Activated naive CD8-positive, alpha-beta T cell (primary cell): ENCODE data around the gene RASAL2.

Experiments
- H3K27ac Mint-ChIP-seq: one replicate; pipeline ENCODE4 v1.8.0; 2021; ENCODE audit warnings: mixed read lengths
- H3K27me3 Mint-ChIP-seq: one replicate; pipeline ENCODE4 v1.8.0; 2021; ENCODE audit warnings: mixed read lengths
- H3K36me3 Mint-ChIP-seq: one replicate; pipeline ENCODE4 v1.8.0; 2021; ENCODE audit warnings: mixed read lengths
- H3K4me1 Mint-ChIP-seq: one replicate; pipeline ENCODE4 v1.8.0; 2021; ENCODE audit warnings: low read depth, mixed read lengths
- H3K4me3 Mint-ChIP-seq: one replicate; pipeline ENCODE4 v1.8.0; 2021; ENCODE audit warnings: mild to moderate bottlenecking, mixed read lengths
- H3K9me3 Mint-ChIP-seq: one replicate; pipeline ENCODE4 v1.8.0; 2021; ENCODE audit warnings: low read depth, mixed read lengths

RASAL2 gene

DNA sequence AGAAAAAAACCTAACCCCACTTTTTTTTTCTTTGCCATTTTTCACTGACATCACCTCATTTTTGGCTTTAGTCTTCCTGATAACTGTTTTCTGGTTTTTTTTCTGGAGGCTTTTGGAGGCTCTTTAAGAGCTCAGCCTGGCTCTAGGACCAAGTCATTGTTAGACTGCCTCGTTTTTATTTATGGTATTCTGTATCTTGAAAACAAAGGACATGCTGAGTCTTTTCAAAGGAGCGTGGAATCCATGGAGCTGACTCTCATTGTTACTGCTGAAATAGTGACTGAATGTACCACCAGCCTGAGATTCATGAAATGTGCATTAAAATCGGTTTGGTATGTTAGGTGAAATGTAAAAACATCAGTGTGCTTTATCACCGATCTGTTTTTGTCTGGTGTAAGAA is 28.0 kb downstream of the RASAL2 start:
- no peaks in the 10 kb centered on the region for H3K4me1 Mint-ChIP-seq
- H3K36me3 Mint-ChIP-seq: no peaks in the 10 kb centered on the region
- H3K4me3 Mint-ChIP-seq: no peak overlapping the region
- no peaks in the 10 kb centered on the region for H3K9me3 Mint-ChIP-seq
- H3K27me3 Mint-ChIP-seq: peaks cover 2% of the 10 kb centered on the region
- H3K27ac Mint-ChIP-seq: no peak overlapping the region

DNA sequence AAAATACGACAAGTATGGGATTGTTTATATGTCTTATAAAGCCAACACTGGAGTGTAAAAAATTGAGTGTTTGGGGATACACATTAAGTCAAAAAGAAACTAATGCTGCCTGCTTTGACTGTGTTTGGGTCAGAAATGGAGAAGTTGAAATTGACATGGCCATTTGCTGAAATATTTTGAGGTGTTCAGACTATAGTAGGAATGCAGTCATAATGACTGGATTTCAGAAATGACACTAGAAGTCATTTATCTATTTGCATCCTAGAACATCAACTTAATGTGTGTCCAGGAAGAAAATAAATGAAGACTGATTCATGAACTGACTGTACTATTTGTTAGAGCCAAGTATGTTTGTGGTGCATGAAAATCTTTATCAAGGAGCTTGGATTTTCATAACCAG is 28.4 kb downstream of the RASAL2 start:
- no peaks in the 10 kb centered on the region for H3K4me1 Mint-ChIP-seq
- H3K36me3 Mint-ChIP-seq: no peaks in the 10 kb centered on the region
- H3K27me3 Mint-ChIP-seq: peaks cover 2% of the 10 kb centered on the region
- no peak overlapping the region for H3K4me3 Mint-ChIP-seq
- H3K27ac Mint-ChIP-seq: no peak overlapping the region
- H3K9me3 Mint-ChIP-seq: no peaks in the 10 kb centered on the region

DNA sequence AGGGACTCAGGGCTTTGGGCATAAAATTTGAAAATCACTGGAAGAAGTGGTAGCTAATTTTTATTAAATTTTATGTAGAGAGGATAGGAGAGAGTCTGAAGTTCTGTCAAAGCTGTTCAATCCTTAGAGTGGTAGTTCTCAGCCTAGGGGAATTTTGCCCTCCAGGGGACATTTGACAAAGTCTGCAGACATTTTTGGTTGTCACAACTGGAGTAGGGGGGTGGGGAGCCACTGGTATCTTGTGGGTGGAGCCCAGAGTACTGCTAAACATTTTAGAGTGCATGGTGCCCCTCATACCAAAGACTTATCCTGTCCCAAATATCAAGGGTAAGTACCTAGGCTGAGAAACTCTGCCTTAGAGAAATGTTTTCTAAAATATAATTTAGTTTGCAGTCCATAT is 30.2 kb downstream of the RASAL2 start:
- Mint-ChIP-seq H3K4me3 (no peak overlapping the region), H3K9me3 (no peaks in the 10 kb centered on the region), H3K4me1 (no peaks in the 10 kb centered on the region), H3K27ac (no peak overlapping the region), H3K27me3 (peaks cover 2% of the 10 kb centered on the region), H3K36me3 (no peaks in the 10 kb centered on the region)

DNA sequence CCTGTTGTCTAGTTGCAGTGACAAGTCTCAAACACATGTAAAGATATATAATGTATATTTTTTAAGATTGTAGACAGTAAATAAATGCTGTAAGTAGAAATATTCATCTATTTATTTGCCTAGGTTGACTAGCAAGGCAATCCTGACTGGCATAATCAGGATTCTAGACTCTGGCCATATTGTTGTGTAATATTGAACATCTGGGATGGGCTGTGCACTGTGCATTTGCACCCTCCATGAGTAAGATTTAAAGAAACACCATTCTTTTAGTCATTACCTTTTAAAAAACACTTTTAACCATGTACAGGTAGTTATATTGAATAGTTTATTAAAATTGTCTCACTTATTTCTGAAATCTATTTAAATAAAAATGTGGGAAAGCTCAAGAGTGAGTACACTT is 32.4 kb downstream of the RASAL2 start:
- no peaks in the 10 kb centered on the region for H3K9me3 Mint-ChIP-seq
- H3K36me3 Mint-ChIP-seq: no peaks in the 10 kb centered on the region
- H3K4me1 Mint-ChIP-seq: no peaks in the 10 kb centered on the region
- no peak overlapping the region for H3K4me3 Mint-ChIP-seq
- H3K27ac Mint-ChIP-seq: no peak overlapping the region
- peaks cover 2% of the 10 kb centered on the region for H3K27me3 Mint-ChIP-seq

DNA sequence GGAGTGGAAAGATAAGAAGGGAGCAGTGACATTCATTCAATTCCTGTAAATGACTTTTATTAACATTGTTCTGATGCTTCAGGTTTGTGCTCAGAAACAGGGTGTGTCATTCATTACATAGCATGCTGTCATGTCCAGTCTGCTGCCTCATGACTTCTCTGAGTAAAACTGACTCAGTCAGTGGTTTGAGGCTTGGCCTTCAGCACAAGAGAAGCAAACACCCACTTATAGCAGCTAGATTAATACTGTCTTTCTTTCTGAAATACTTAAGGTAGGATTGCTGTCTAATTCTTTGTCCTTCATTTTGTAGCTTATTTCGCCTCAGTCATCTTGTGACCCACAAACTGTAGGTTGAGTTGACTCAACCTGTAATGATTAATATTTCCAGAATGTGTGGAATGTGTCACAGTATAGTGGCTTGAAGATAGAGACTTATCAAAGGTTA is 32.9 kb downstream of the RASAL2 start:
- H3K27ac Mint-ChIP-seq: no peak overlapping the region
- H3K4me3 Mint-ChIP-seq: no peak overlapping the region
- H3K27me3 Mint-ChIP-seq: peaks cover 2% of the 10 kb centered on the region
- H3K36me3 Mint-ChIP-seq: no peaks in the 10 kb centered on the region
- no peaks in the 10 kb centered on the region for H3K9me3 Mint-ChIP-seq
- no peaks in the 10 kb centered on the region for H3K4me1 Mint-ChIP-seq

DNA sequence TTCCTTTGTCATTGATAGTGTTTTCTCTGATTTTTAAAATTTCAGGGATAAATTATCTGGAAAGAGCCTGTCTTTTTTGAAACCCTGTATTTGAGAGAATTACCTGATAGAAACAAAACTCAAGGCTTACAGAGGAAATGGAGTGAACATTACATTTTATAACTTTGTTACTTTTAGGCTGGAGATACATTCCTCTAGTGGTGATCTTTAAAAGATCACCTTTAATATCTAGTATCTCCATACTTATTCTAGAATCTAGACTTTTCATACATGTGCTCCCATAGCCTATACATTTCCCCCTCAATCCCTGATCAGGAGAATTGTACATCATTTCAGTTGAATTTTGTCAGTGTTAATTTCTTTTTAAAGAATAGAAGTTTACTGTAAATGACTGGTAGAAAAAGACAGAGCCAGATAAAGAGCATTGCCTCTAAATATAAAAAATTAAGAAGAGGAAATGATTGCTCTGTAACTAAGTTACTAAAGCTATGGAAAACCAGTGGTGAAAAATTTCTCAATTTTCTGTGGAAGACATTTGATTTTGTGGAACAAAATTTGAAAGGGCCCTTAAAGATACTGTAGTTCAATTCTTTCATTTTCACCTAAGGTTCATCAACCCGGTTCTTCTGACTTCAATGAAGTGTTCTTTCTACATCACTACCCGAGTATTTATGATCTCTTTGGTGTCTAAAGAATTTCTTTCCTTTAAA is 33.7 kb downstream of the RASAL2 start:
- Mint-ChIP-seq H3K27ac (no peak overlapping the region), H3K4me1 (no peaks in the 10 kb centered on the region), H3K4me3 (no peak overlapping the region), H3K36me3 (no peaks in the 10 kb centered on the region), H3K27me3 (no peaks in the 10 kb centered on the region), H3K9me3 (no peaks in the 10 kb centered on the region)

DNA sequence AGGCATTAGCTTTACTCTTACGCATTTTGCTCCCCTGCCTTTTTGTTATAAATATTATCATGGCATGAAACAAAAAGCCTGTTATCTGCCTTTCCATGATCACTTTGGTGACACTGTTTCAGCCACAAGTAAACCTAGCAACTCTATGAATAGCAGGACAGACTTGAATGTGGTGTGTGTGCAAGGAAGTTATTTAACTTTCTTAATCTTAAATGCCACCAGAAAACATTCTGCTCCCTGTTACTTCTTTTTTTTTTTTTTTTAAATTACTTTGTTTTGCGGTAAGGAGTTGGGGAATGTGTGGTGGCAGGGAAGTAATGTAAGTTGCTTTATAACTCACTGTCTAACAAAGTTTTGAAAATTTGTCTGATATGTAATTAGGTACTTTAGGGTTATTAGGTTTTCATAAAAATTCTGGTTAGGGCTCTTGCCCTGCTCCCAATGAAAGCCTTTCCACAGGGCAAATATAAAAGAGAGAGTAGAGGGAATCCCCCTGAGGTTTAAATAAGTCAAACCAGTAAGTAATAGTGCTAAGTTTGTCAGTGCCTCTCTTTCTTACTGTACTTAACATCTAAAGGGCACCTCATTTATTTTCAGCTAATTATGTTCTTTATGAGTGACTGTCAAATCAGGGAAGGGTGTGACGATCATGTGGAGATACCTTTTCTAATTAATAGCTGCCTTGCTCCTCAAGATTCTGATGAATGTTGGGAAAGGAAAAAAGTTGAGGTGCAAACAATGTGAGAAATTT is 39.5 kb downstream of the RASAL2 start:
- Mint-ChIP-seq H3K4me3 (no peak overlapping the region), H3K27ac (no peak overlapping the region), H3K27me3 (no peaks in the 10 kb centered on the region), H3K36me3 (no peaks in the 10 kb centered on the region), H3K4me1 (no peaks in the 10 kb centered on the region), H3K9me3 (no peaks in the 10 kb centered on the region)

DNA sequence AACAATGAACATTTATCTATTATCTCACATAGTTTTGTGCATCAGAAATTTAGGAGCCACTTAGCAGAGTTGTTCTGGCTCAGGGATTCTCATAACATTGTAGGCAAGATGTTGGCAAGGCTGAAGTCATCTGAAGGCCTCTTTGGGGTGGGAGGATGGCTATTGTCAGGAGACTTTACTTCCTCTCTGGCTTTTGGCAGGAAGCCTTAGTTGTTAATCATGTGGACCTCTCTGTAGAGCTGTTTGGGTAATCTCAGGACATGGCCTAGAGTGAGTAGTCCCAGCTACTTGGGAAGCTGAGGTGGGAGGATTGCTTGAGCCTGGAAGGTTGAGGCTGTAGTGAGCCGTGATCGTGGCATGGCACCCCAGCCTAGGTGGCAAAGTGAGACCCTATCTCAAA is 40.2 kb downstream of the RASAL2 start:
- H3K9me3 Mint-ChIP-seq: no peaks in the 10 kb centered on the region
- no peak overlapping the region for H3K27ac Mint-ChIP-seq
- H3K4me1 Mint-ChIP-seq: no peaks in the 10 kb centered on the region
- H3K27me3 Mint-ChIP-seq: no peaks in the 10 kb centered on the region
- no peak overlapping the region for H3K4me3 Mint-ChIP-seq
- H3K36me3 Mint-ChIP-seq: no peaks in the 10 kb centered on the region

DNA sequence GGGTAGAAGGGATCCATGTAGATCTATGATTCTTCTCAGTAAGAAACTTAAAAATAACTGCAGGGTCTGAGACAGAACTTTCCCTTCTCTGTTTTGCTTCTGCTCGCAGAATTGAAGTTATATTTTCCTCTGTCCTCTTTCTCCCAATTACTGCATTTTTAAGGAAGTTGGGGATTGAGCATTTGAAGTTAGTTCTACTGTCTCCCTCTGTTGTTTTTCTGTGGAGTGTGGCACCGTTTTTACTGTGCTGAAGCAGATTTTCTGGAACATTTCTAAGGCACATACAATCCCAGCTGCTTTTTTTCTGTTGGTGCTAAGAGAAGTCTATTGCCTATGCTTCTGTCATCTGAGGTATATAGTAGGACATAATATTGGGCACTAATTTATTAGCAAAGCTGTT is 43.3 kb downstream of the RASAL2 start:
- no peaks in the 10 kb centered on the region for H3K27me3 Mint-ChIP-seq
- H3K4me3 Mint-ChIP-seq: no peak overlapping the region
- H3K9me3 Mint-ChIP-seq: no peaks in the 10 kb centered on the region
- no peaks in the 10 kb centered on the region for H3K36me3 Mint-ChIP-seq
- no peak overlapping the region for H3K27ac Mint-ChIP-seq
- no peaks in the 10 kb centered on the region for H3K4me1 Mint-ChIP-seq

DNA sequence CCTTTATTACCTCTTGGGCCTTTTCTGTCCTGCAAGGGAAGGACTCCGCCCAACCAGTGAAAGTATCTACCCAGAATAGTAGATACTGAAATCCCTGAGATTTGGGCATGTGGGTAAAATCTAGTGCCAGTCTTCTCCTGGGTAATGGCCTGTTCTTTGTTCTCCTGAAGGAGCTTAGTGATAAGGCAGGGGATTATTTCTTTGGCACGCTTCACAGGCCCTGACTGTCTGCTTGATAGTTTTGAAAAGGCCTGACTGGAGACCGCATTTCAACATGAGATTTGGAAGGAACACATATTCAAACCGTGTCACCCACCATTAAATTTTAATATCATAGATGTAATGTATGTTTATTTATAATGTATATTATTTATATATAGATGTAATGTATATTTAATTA is 48.9 kb downstream of the RASAL2 start:
- no peaks in the 10 kb centered on the region for H3K9me3 Mint-ChIP-seq
- H3K27me3 Mint-ChIP-seq: no peaks in the 10 kb centered on the region
- H3K36me3 Mint-ChIP-seq: no peaks in the 10 kb centered on the region
- H3K27ac Mint-ChIP-seq: no peak overlapping the region
- no peak overlapping the region for H3K4me3 Mint-ChIP-seq
- H3K4me1 Mint-ChIP-seq: no peaks in the 10 kb centered on the region

DNA sequence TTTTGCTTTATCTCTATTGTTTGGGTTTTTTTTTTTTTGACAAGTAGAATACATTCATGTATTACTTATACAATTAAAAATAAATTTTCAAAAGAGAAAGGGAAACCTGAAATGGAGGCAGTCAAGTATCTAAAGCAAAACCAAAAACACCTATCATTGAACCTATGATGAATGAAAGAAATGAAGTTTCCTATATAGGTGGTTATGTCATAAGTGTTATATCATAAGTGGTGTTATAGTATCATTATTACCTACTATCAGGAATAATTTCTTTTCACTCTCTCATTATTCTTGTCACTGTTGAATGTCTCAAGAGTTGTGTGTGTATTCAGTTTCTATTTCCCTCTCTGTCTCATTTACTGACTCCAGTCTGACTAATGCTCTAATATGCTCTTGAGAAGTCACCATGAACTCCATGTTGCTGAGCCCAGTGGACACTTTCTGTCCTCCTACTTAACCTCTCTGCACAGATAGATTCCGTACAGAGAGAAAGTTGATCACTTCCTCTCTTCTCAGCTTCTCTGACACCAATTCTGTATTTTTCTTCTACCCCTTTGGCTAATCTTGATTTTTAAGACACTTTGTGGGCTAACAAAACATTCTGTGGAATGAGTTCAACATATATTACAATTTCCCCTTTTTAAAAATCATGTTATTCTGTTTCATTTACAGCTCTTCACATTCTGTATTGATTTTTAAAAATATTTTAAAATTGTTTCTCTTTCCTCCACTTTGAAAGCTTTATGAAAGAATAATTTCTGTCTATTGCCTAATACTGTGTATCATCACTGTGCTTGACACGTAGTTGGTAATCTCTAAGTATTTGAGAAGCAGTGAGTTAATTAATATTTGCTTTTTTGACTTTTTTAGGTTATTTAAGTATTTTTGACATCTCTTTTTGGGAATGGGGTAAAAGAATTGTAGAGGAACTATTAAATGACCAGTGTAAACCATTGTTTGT is 50.1 kb downstream of the RASAL2 start:
- H3K4me3 Mint-ChIP-seq: no peak overlapping the region
- H3K27ac Mint-ChIP-seq: no peak overlapping the region
- no peaks in the 10 kb centered on the region for H3K9me3 Mint-ChIP-seq
- H3K27me3 Mint-ChIP-seq: no peaks in the 10 kb centered on the region
- H3K36me3 Mint-ChIP-seq: no peaks in the 10 kb centered on the region
- H3K4me1 Mint-ChIP-seq: no peaks in the 10 kb centered on the region

DNA sequence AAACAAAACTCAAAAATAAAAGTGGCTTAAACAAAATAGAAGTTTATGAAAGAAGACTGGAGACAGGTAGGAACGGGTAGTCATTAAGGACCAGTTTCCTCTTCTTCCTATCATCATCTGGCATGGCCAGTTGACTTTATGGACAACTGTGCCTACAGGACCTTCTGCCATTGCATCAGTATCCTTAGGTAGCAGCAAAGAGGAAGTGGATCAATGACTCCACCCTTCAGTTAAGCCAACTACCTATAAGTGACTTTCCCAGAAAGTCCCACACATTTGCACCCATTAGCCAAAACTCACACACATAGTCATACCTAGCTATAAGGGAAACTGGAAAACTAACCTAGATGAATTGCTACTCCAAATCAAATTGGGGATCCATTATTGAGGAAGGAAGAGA is 51.7 kb downstream of the RASAL2 start:
- Mint-ChIP-seq H3K4me3 (no peak overlapping the region), H3K27me3 (no peaks in the 10 kb centered on the region), H3K27ac (no peak overlapping the region), H3K4me1 (no peaks in the 10 kb centered on the region), H3K9me3 (no peaks in the 10 kb centered on the region), H3K36me3 (no peaks in the 10 kb centered on the region)

DNA sequence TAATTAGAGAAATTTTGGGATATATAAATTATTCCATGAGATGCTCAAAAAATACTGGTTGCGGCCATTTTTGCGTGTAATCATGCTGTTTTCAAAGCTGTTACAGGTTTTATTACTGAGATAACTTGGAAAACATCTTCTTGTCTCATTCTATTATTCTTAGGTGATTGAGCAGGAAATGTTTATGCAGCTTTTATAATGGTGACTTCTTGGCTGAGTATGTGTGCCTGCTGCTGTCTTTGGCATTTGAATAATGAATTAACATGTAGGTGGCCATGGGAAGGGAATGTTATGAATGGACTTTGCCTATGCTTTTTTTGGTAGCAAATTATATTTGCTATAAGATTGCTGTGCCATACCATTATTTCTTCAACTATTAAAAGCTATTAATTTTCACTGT is 52.5 kb downstream of the RASAL2 start:
- Mint-ChIP-seq H3K27ac (no peak overlapping the region), H3K27me3 (no peaks in the 10 kb centered on the region), H3K36me3 (no peaks in the 10 kb centered on the region), H3K4me1 (no peaks in the 10 kb centered on the region), H3K4me3 (no peak overlapping the region), H3K9me3 (no peaks in the 10 kb centered on the region)

DNA sequence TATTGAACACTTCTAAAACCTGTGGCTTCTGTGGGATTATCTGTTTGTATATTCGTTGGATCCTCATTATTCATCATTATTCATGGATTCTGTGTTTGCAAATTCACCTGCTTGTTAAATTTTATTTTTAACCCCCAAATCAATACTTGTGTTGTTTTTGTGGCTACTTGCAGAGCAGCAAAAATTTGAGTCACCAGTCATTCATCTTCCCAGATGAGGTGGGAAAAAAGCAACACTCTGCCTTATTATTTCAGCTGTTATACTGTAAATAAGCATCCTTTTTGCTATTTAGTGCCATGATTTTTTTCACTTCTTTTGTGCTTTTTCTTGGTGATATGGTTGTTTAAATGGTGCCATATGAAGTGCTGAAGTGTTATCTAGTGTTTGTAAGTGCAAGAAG is 56.7 kb downstream of the RASAL2 start:
- no peaks in the 10 kb centered on the region for H3K4me1 Mint-ChIP-seq
- no peaks in the 10 kb centered on the region for H3K27me3 Mint-ChIP-seq
- no peak overlapping the region for H3K4me3 Mint-ChIP-seq
- H3K9me3 Mint-ChIP-seq: no peaks in the 10 kb centered on the region
- H3K36me3 Mint-ChIP-seq: no peaks in the 10 kb centered on the region
- H3K27ac Mint-ChIP-seq: no peak overlapping the region

DNA sequence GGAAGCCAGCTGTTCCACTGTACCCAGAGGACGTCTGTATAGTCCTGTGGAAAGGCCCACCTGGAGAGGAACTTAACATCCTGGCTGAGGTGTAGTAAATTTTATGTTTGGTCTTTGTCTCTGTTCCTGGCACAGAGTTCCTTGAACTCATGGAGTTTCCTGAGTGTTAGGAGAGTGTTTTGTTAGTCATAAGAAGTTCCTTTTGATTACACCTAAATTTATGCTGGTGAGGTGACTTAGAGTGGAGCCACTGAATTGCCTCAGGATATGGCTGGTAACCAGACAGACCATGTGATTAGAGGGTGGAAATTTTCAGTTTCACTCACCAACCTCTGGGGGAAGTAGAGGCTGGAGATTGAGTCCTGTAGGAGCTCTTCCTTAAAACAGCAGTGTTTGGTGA is 57.9 kb downstream of the RASAL2 start:
- H3K4me1 Mint-ChIP-seq: no peaks in the 10 kb centered on the region
- H3K9me3 Mint-ChIP-seq: no peaks in the 10 kb centered on the region
- H3K36me3 Mint-ChIP-seq: no peaks in the 10 kb centered on the region
- H3K4me3 Mint-ChIP-seq: no peak overlapping the region
- H3K27me3 Mint-ChIP-seq: no peaks in the 10 kb centered on the region
- H3K27ac Mint-ChIP-seq: no peak overlapping the region
